AG04450 (cell line): Measurements from ENCODE around the gene CDK12. TPM values are rescaled to one million over a fixed set of nuclear protein-coding genes. Genes with fewer than 3 reads are reported as not detected.

Experiments
- CTCF ChIA-PET: fragments of 300-600, 350-600 bp; formaldehyde crosslinking; extraction: SDS; loops from one replicate; lab custom pipeline; 2022; ENCODE audit warnings: antibody characterized with exemption, inconsistent platforms; lab: Charles Lee
- POLR2A ChIA-PET: fragments of 350-600 bp; formaldehyde crosslinking; extraction: SDS; loops from one replicate; lab custom pipeline; 2021; ENCODE audit warnings: antibody characterized with exemption, inconsistent platforms; lab: Yijun Ruan, JAX
- DNase-seq: peaks from one replicate; pipeline ENCODE4 v3.0.0-alpha.2; 2011; ENCODE audit warnings: low read depth, low spot score
- H3K27ac ChIP-seq: one replicate; pipeline ENCODE4 v1.5.1; 2012; ENCODE audit warnings: low read depth, low read length, control low read depth
- H3K27me3 ChIP-seq: one replicate; pipeline ENCODE4 v1.6.0; 2012; ENCODE audit warnings: low read length; ENCODE audit not compliant: control insufficient read depth, insufficient read depth
- H3K4me3 ChIP-seq: 2 replicates; pipeline ENCODE4 v1.5.1; 2011; ENCODE audit warnings: mild to moderate bottlenecking, low read depth, low read length, control low read depth
- H3K9me3 ChIP-seq: 2 replicates; pipeline ENCODE4 v1.5.1; 2012; ENCODE audit warnings: low read length; ENCODE audit not compliant: control insufficient read depth, insufficient read depth
- polyA plus RNA-seq: library from polyadenylated mRNA; depleted of rRNA; stranded (reverse); fragments of >200 nt; gene quantifications from 2 replicates; pipeline ENCODE4 v1.2.3, GENCODE V29; 2011
- TF ChIP-seq, protein P1 (sequence below): IDR thresholded peaks from 2 replicates; pipeline ENCODE4 v1.5.1; 2011; ENCODE audit warnings: low read depth, low read length, control low read depth, inconsistent platforms

CDK12 gene
- polyA plus RNA-seq, 1 experiment = 21.7 TPM

DNA sequence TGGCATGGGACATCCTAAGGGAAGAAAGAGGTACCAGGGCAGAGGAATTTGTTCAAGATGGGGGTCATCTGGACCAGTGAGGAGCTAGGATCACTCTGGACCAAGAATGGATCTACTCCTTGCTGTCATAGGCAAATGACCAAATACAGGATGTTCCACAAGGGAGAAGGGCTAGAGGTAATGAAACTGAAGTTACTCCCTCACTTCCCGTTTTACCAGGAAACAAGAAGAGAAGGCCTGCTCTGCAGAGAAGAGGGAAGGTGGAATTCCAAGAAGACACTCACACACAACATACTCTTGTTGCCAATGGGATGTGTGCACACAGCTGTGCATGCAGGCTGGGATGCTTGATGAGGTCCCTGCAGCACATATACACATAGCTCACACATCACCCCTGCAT is 107.8 kb downstream of the CDK12 start:
- ChIA-PET POLR2A (no interaction called here), CTCF (interaction anchor here (1.2 kb wide), 1 partner anchor 52 kb away, joined by 3 read pairs; no protein-coding TSS in a partner anchor)
- Histone ChIP-seq H3K27ac (no peak overlapping the region), H3K4me3 (no peak overlapping the region), H3K27me3 (no peaks in the 10 kb centered on the region), H3K9me3 (peaks cover 3% of the 10 kb centered on the region; the same call in 1 of the 2 replicates)
- DNase-seq = no peak
- TF ChIP-seq, protein P1, sequence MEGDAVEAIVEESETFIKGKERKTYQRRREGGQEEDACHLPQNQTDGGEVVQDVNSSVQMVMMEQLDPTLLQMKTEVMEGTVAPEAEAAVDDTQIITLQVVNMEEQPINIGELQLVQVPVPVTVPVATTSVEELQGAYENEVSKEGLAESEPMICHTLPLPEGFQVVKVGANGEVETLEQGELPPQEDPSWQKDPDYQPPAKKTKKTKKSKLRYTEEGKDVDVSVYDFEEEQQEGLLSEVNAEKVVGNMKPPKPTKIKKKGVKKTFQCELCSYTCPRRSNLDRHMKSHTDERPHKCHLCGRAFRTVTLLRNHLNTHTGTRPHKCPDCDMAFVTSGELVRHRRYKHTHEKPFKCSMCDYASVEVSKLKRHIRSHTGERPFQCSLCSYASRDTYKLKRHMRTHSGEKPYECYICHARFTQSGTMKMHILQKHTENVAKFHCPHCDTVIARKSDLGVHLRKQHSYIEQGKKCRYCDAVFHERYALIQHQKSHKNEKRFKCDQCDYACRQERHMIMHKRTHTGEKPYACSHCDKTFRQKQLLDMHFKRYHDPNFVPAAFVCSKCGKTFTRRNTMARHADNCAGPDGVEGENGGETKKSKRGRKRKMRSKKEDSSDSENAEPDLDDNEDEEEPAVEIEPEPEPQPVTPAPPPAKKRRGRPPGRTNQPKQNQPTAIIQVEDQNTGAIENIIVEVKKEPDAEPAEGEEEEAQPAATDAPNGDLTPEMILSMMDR = no peak

DNA sequence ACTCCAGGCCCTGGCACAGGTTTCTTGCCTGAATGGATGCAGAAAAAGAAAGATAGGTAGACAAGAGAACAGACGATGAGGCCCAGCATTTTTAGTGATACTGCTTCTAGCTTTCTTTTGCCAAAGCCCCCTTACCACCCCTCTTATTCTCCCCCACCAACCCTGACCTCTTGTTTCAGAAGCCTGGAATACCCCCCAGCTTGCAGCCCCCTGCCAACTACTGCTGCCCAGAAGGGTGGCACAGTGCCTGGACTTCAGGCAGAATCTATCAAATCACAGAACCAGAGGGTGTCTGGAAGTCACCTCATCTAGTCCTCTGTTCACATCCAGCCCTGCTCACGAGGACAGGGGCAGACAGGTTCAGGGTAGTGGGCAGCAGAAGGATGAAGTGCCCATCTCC is 110.8 kb downstream of the CDK12 start:
- no peak for DNase-seq
- H3K9me3 ChIP-seq = peaks cover 3% of the 10 kb centered on the region; the same call in 1 of the 2 replicates
- ChIA-PET POLR2A (interaction anchor here (0.9 kb wide), 1 partner anchor 38 kb away, joined by 4 read pairs; no protein-coding TSS in a partner anchor), CTCF (interaction anchor here (0.6 to 1.4 kb wide), 3 partner anchors 30 to 50 kb away, joined by 3 to 15 read pairs (median 4); no protein-coding TSS in a partner anchor)
- no peaks in the 10 kb centered on the region for H3K27me3 ChIP-seq
- H3K27ac ChIP-seq = peak overlapping the region; percentile 31
- TF ChIP-seq, protein P1 = no peak
- no peak overlapping the region for H3K4me3 ChIP-seq

DNA sequence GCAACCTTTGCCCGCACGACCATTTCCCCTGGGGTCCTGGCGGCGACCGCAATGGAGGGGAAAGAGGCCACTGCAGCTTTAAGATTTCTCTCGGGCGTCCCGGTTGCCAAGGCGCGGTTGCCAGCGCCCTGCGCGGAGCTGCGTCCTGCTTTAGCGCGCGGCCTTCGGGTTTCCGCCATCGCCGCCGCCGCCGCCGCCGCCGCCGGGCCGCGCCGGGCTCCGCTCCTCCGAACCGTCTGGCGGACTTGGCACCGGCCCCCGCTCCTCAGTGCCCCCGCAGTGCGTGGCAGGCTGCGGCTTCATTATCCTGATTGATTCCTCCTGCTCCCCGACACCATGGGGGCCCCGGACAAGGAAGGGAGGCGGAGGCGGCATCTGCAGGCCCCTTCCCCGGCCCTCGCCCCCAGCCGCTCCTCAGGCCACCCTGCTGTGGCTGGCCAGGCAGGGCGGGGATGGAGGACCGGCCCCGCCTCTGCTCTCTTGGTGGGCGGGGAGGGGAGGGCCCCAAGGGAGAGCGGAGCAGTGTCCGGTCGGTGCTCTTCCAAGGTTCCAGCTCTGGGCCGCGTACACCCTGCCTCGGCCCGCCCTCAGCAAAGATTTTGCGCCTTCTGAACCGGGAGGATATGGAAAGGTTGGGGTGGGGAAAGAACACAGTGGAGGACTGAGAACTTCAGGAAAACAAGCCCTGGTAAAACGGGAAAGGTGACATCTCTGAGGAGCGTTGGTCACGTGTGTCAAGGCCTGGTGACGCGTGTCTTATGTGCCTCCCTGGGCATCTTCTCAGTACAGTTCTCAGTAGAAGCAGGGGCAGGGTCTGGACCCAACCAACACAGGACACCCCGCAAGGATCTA is 112.4 kb downstream of the CDK12 start:
- ChIA-PET POLR2A (interaction anchor here (0.5 to 1.1 kb wide), 3 partner anchors 27 to 617 kb away, joined by 3 to 8 read pairs (median 4); no protein-coding TSS in a partner anchor), CTCF (interaction anchor here (1.3 kb wide), 1 partner anchor 48 kb away, joined by 9 read pairs; no protein-coding TSS in a partner anchor)
- Histone ChIP-seq H3K27me3 (peaks cover 9% of the 10 kb centered on the region), H3K27ac (peak overlapping the region; percentile 11), H3K9me3 (peaks cover 3% of the 10 kb centered on the region; the same call in 1 of the 2 replicates), H3K4me3 (peak overlapping the region; percentile 64)
- no peak for DNase-seq
- TF ChIP-seq, protein P1 = no peak

DNA sequence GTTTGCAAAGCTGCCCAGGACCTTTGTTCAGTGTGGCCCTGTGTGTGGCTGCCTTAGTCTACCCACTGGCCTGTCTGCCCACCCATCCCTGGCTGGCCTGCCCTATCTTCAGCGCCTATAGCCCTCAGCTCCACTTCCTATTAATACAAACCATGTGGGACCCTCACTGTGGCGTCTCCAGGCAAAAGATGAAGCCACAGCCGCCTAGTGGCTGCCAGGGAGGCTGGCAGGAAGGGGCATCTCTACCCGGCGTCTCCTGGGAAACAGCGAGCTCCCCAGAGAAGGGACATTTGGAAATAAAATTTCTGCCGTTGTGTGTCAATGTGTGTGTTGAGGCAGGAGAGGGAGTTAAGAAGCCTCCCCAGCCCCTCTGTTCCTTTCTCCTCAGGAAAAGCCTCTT is 114.9 kb downstream of the CDK12 start:
- Histone ChIP-seq H3K27me3 (peaks cover 27% of the 10 kb centered on the region), H3K27ac (no peak overlapping the region), H3K4me3 (no peak overlapping the region), H3K9me3 (no peaks in the 10 kb centered on the region; the same call in 1 of the 2 replicates)
- TF ChIP-seq, protein P1 = peak; percentile 63
- CTCF ChIA-PET = interaction anchor here (0.5 to 2.2 kb wide), 10 partner anchors 11 to 787 kb away, joined by 3 to 11 read pairs (median 6); no protein-coding TSS in a partner anchor
- POLR2A ChIA-PET = no interaction called here
- no peak for DNase-seq
